ENCODE measurements around the gene MT1A.

DNA sequence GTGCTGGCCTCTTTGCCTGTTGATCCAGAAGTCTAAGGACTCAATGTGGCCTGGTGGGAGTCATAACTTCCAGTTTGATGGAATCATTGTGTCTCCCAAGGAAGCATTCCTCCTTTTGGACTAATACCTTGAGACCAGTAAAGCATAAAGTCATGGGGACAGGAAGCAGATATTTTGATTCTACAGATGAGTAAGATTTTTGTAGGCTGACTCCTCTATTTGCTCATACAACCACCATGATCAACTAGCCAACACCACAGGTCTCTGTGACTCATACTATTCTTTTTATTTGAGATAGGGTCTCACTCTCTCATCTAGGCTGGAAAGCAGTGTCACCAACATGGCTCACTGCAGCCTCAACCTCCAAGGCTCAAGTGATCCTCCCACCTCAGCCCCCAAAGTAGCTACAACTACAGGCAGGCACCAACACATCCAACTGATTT is 23.9 kb upstream of the MT1A start:
- TF ChIP-seq, protein P1, sequence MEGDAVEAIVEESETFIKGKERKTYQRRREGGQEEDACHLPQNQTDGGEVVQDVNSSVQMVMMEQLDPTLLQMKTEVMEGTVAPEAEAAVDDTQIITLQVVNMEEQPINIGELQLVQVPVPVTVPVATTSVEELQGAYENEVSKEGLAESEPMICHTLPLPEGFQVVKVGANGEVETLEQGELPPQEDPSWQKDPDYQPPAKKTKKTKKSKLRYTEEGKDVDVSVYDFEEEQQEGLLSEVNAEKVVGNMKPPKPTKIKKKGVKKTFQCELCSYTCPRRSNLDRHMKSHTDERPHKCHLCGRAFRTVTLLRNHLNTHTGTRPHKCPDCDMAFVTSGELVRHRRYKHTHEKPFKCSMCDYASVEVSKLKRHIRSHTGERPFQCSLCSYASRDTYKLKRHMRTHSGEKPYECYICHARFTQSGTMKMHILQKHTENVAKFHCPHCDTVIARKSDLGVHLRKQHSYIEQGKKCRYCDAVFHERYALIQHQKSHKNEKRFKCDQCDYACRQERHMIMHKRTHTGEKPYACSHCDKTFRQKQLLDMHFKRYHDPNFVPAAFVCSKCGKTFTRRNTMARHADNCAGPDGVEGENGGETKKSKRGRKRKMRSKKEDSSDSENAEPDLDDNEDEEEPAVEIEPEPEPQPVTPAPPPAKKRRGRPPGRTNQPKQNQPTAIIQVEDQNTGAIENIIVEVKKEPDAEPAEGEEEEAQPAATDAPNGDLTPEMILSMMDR (optimal IDR thresholded peaks at IDR 0.05 in 1 of 3, IDR thresholded peaks at IDR 0.05 in 1 of 3, conservative IDR thresholded peaks at IDR 0.05 in 1 of 3; ENCODE audit: extremely low read depth in 1 of 3, insufficient read depth in 2 of 3, low read length in 3 of 3): no peak
- TF ChIP-seq EZH2 (IDR thresholded peaks at IDR 0.05; ENCODE audit: low read length): no peak

Measured in keratinocyte (primary cell).